PC-9 (cell line): ENCODE measurements around the gene ZCCHC7. TPM values are rescaled to one million over a fixed set of nuclear protein-coding genes. Genes with fewer than 3 reads are reported as not detected.

ENCODE experiments used
- BruUV-seq: library from RNA; stranded (reverse); fragments of 400-500 nt; replicated peaks from 2 replicates; lab custom pipeline; 2021; lab: Mats Ljungman, UMichigan
- CTCF ChIA-PET: fragments of 300-600 bp; sonication (Branson Sonifier 250); formaldehyde crosslinking; loops from one replicate; lab custom pipeline; 2022; ENCODE audit warnings: antibody characterized with exemption; lab: Charles Lee
- POLR2A ChIA-PET: fragments of 300-600 bp; sonication (Branson Sonifier 250); formaldehyde crosslinking; loops from one replicate; lab custom pipeline; 2022; ENCODE audit warnings: antibody characterized with exemption; ENCODE audit not compliant: unreplicated experiment; lab: Charles Lee
- DNase-seq, 2 experiments: peaks; one replicate each; pipeline versions ENCODE4 v3.0.0 to v3.0.0-alpha.2; 2015 to 2022; ENCODE audit warnings: mixed read lengths in 1 of 2
- H2AFZ ChIP-seq: fragments of 200-600 bp; sonication (generic); 2 replicates; pipeline ENCODE4 v1.8.1; 2017; ENCODE audit warnings: antibody characterized with exemption
- H3F3A ChIP-seq: fragments of 200-600 bp; sonication (generic); 2 replicates; pipeline ENCODE4 v1.8.1; 2017; ENCODE audit warnings: antibody characterized with exemption, mild to moderate bottlenecking, low read depth; ENCODE audit not compliant: insufficient read depth
- H3K27ac ChIP-seq: fragments of 200-600 bp; sonication (generic); 2 replicates; pipeline ENCODE4 v1.6.1; 2016; ENCODE audit warnings: mixed run types
- H3K27me3 ChIP-seq: fragments of 200-600 bp; sonication (generic); 2 replicates; pipeline ENCODE4 v1.6.1; 2016; ENCODE audit warnings: low read depth, mixed run types; ENCODE audit not compliant: insufficient read depth
- H3K36me3 ChIP-seq: fragments of 200-600 bp; sonication (generic); 2 replicates; pipeline ENCODE4 v1.6.1; 2016; ENCODE audit warnings: low read depth, mixed run types
- H3K4me1 ChIP-seq: fragments of 200-600 bp; sonication (generic); replicated peaks from 2 replicates; pipeline ENCODE4 v1.6.1; 2016; ENCODE audit warnings: mixed run types; ENCODE audit not compliant: insufficient read depth
- H3K4me2 ChIP-seq: fragments of 200-600 bp; sonication (generic); 2 replicates; pipeline ENCODE4 v1.6.1; 2017; ENCODE audit warnings: mixed run types
- H3K4me3 ChIP-seq: fragments of 200-600 bp; sonication (generic); 2 replicates; pipeline ENCODE4 v1.6.1; 2016; ENCODE audit warnings: mixed run types
- H3K79me2 ChIP-seq: fragments of 200-600 bp; sonication (generic); 2 replicates; pipeline ENCODE4 v1.6.1; 2017; ENCODE audit warnings: low read depth, mixed run types
- H3K9me2 ChIP-seq: fragments of 200-600 bp; sonication (generic); 2 replicates; pipeline ENCODE4 v1.8.1; 2017; ENCODE audit warnings: mild to moderate bottlenecking; ENCODE audit not compliant: insufficient read depth
- H3K9me3 ChIP-seq: fragments of 200-600 bp; sonication (generic); 2 replicates; pipeline ENCODE4 v1.8.1; 2016; ENCODE audit warnings: low read depth; ENCODE audit not compliant: insufficient read depth
- H4K20me1 ChIP-seq: fragments of 200-600 bp; sonication (generic); 2 replicates; pipeline ENCODE4 v1.8.1; 2017; ENCODE audit not compliant: insufficient read depth
- EZH2 ChIP-seq: fragments of 200-600 bp; sonication (generic); IDR thresholded peaks from 2 replicates; pipeline ENCODE4 v1.8.0; 2017; ENCODE audit warnings: antibody characterized with exemption, low read depth
- intact Hi-C: fragments of 100-400 bp; cut with micrococcal nuclease; formaldehyde crosslinking; loops from one replicate; pipeline ENCODE4 v1.10.0; 2022; ENCODE audit not compliant: unreplicated experiment
- total RNA-seq: library from RNA; stranded (reverse); gene quantifications from 2 replicates; pipeline ENCODE4 v1.2.3, GENCODE V29; 2021
- TF ChIP-seq, protein P1 (sequence below): fragments of 200-600 bp; sonication (generic); conservative IDR thresholded peaks from 2 replicates; pipeline ENCODE4 v1.6.1; 2017; ENCODE audit warnings: mixed run types, antibody characterized with exemption, mild to moderate bottlenecking, moderate library complexity

Gene ZCCHC7
- total RNA-seq, 1 experiment from 2014 or later: 15.9 TPM

DNA sequence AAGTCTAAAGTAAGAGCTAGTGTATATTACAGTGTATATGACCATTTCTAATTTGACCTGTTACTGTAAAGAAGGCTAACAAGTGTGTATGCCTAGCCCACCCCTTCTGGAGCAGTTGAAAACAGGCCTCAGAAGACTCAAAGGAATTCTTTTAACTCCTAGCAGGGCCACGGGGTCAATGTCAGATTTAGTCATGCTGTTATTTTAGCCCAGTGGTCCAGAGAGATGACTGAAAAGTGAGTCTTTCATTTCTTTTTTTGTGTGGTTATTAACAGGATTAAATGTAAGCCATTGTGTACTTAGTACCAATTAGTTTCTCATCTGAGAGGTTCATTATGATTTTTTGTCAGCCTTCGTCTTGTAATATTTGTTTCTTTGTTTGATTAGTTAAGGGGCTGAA is 24.4 kb downstream of the ZCCHC7 start:
- no peaks in the 10 kb centered on the region for H3K27me3 ChIP-seq
- BruUV-seq: no TSS peak
- POLR2A ChIA-PET: interaction anchor here (0.6 kb wide), 1 partner anchor 59 kb away, joined by 4 read pairs; no protein-coding TSS in a partner anchor
- no peaks in the 10 kb centered on the region for H3K36me3 ChIP-seq
- H3K9me3 ChIP-seq: no peaks in the 10 kb centered on the region
- no peaks in the 10 kb centered on the region for H3K79me2 ChIP-seq
- no peak overlapping the region for H3K4me2 ChIP-seq
- TF ChIP-seq, protein P1, sequence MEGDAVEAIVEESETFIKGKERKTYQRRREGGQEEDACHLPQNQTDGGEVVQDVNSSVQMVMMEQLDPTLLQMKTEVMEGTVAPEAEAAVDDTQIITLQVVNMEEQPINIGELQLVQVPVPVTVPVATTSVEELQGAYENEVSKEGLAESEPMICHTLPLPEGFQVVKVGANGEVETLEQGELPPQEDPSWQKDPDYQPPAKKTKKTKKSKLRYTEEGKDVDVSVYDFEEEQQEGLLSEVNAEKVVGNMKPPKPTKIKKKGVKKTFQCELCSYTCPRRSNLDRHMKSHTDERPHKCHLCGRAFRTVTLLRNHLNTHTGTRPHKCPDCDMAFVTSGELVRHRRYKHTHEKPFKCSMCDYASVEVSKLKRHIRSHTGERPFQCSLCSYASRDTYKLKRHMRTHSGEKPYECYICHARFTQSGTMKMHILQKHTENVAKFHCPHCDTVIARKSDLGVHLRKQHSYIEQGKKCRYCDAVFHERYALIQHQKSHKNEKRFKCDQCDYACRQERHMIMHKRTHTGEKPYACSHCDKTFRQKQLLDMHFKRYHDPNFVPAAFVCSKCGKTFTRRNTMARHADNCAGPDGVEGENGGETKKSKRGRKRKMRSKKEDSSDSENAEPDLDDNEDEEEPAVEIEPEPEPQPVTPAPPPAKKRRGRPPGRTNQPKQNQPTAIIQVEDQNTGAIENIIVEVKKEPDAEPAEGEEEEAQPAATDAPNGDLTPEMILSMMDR: no peak
- TF ChIP-seq EZH2: no peak
- CTCF ChIA-PET: no interaction called here
- no peak overlapping the region for H3K27ac ChIP-seq
- no peak overlapping the region for H3K4me3 ChIP-seq
- H3K4me1 ChIP-seq: no peaks in the 10 kb centered on the region
- DNase-seq: no peak
- no peaks in the 10 kb centered on the region for H3F3A ChIP-seq
- H3K9me2 ChIP-seq: no peaks in the 10 kb centered on the region
- H4K20me1 ChIP-seq: peaks cover 4% of the 10 kb centered on the region
- intact Hi-C loops: no loop called here
- H2AFZ ChIP-seq: no peak overlapping the region

DNA sequence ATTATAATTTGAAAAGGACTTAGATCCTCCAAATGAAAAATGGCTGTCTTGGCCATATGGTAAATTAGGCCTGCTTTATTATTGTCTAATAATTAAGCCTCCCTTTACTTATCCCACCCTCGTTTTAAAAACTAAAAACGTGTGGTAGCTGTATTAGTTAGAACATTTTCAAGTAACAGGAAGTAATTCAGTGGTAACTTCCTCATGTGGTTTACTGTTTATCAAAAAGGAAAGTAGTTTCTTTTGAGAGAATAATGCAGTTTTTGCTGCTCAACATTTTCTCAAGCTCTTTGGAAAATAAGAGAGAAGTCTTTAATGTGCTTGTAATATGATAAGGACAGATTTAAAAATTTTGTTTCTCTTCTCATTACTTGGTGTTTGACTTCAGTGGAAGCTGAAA is 26.0 kb downstream of the ZCCHC7 start:
- H3K79me2 ChIP-seq: no peaks in the 10 kb centered on the region
- no peak overlapping the region for H3K4me2 ChIP-seq
- H2AFZ ChIP-seq: no peak overlapping the region
- no peaks in the 10 kb centered on the region for H3K9me2 ChIP-seq
- H3K4me3 ChIP-seq: no peak overlapping the region
- H3K27ac ChIP-seq: no peak overlapping the region
- BruUV-seq: no TSS peak
- ChIA-PET POLR2A (interaction anchor here (0.5 to 0.6 kb wide), 2 partner anchors 16 to 124 kb away, joined by 8 to 24 read pairs; no protein-coding TSS in a partner anchor), CTCF (no interaction called here)
- TF ChIP-seq, protein P1: no peak
- no peak for TF ChIP-seq EZH2
- no peak for DNase-seq
- H3F3A ChIP-seq: no peaks in the 10 kb centered on the region
- intact Hi-C loops: no loop called here
- H3K27me3 ChIP-seq: no peaks in the 10 kb centered on the region
- no peaks in the 10 kb centered on the region for H3K36me3 ChIP-seq
- H4K20me1 ChIP-seq: no peaks in the 10 kb centered on the region
- H3K9me3 ChIP-seq: no peaks in the 10 kb centered on the region
- H3K4me1 ChIP-seq: no peaks in the 10 kb centered on the region

DNA sequence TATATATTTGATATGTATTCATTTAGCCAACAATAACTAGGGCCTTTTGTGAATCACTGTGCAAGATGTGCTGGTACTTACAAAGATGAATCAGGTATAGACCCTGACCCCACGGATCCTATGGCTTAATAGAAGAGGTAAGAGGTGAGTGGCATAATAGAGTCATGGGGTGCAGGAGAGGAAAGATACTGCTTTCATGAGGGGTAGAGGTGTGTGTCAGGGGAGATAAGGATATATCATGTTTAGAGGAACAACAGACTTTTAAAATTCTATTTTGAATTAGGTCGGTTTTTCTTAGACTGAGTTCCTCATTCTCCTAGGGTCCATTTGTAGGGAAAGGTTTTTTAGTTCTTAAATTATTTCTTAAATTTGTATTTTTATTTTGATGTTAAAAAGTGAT is 27.8 kb downstream of the ZCCHC7 start:
- TF ChIP-seq, protein P1: no peak
- TF ChIP-seq EZH2: no peak
- no peak overlapping the region for H3K4me3 ChIP-seq
- no peak overlapping the region for H3K4me2 ChIP-seq
- DNase-seq: no peak
- H3K9me3 ChIP-seq: no peaks in the 10 kb centered on the region
- no peaks in the 10 kb centered on the region for H3K27me3 ChIP-seq
- no peaks in the 10 kb centered on the region for H4K20me1 ChIP-seq
- CTCF ChIA-PET: no interaction called here
- intact Hi-C loops: no loop called here
- no peaks in the 10 kb centered on the region for H3K79me2 ChIP-seq
- no peaks in the 10 kb centered on the region for H3F3A ChIP-seq
- H3K9me2 ChIP-seq: no peaks in the 10 kb centered on the region
- H3K27ac ChIP-seq: no peak overlapping the region
- POLR2A ChIA-PET: no interaction called here
- no TSS peak for BruUV-seq
- no peak overlapping the region for H2AFZ ChIP-seq
- no peaks in the 10 kb centered on the region for H3K36me3 ChIP-seq
- H3K4me1 ChIP-seq: no peaks in the 10 kb centered on the region
